Testis (tissue), 3 donors: Measurements from ENCODE around the gene SMG9. TPM values are rescaled to one million over a fixed set of nuclear protein-coding genes. Genes with fewer than 3 reads are reported as not detected.

Source experiments
- DNase-seq: peaks from one replicate; pipeline ENCODE4 v3.0.0-alpha.2; 2019
- H3K27ac ChIP-seq, 2 donors: fragments of 200-600 bp; sonication (generic); one replicate each; pipeline ENCODE4 v1.5.1; 2019
- H3K27me3 ChIP-seq: fragments of 200-600 bp; sonication (generic); one replicate; pipeline ENCODE4 v1.5.1; 2019
- H3K36me3 ChIP-seq: fragments of 200-600 bp; sonication (generic); one replicate; pipeline ENCODE4 v1.5.1; 2017; ENCODE audit warnings: low read depth; ENCODE audit errors: missing control alignments
- H3K4me1 ChIP-seq: fragments of 200-600 bp; sonication (generic); one replicate; pipeline ENCODE4 v1.5.1; 2019
- H3K4me3 ChIP-seq, 2 donors: fragments of 200-600 bp; sonication (generic); one replicate each; pipeline ENCODE4 v1.5.1; 2017 to 2019
- H3K9me3 ChIP-seq: fragments of 200-600 bp; sonication (generic); one replicate; pipeline ENCODE4 v1.5.1; 2017
- CTCF ChIP-seq, 3 experiments: fragments of 450-650 bp in 2 of 3; fragments of 200-600 bp in 1 of 3; sonication (generic) in 1 of 3; IDR thresholded peaks; one replicate each; pipeline ENCODE4 v1.5.1; 2016 to 2019; ENCODE audit warnings: antibody characterized with exemption in 3 of 3, mild to moderate bottlenecking in 2 of 3, moderate library complexity in 1 of 3
- POLR2A ChIP-seq: fragments of 450-650 bp; IDR thresholded peaks from one replicate; pipeline ENCODE4 v1.6.1; 2017; ENCODE audit warnings: antibody characterized with exemption, mild to moderate bottlenecking, moderate library complexity
- WGBS, 2 donors: methylation state at CpG; one replicate each; pipeline ENCODE4 v1.1.5; 2018; 5-methylcytosine and 5-hydroxymethylcytosine counted together
- intact Hi-C: fragments of 100-400 bp; cut with DNase I; formaldehyde crosslinking; loops from one replicate; pipeline ENCODE4 v1.15.1; 2023; ENCODE audit warnings: low total_unique reads
- polyA plus RNA-seq: library from polyadenylated mRNA; stranded (reverse); fragments of 350-450 nt; fragmentation: Illumina TruSeq; extraction: RNeasy Lipid Tissue Mini Kit (QIAGEN cat#74804); gene quantifications from one replicate; pipeline ENCODE4 v1.2.3, GENCODE V29; 2014; ENCODE audit warnings: low read depth, low replicate concordance; ENCODE audit not compliant: insufficient read depth
- total RNA-seq, 2 donors: library from RNA; depleted of rRNA; stranded (reverse); fragments of >200 nt; gene quantifications; one replicate each; pipeline ENCODE4 v1.2.3, GENCODE V29; 2016

Gene SMG9
- total and polyA plus RNA-seq, 3 donors from 2014 or later: 65.0 to 144 (median 76.8) TPM

DNA sequence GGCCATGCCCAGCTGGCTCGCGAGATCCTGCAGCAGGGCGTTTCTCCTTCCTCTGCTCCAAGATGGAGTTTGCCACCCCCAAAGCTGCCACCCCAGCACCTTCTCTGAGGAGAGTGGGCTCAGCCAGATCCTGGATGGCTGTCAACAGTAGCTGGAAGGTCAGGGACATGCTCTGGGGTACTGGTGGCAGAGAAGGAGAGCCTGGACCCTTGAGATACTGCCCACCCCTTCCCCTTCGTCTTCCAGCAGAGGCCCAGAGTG lies 27.2 kb downstream of the SMG9 start:
- intact Hi-C loops: no loop called here
- no peak overlapping the region for H3K4me3 ChIP-seq
- no peak for TF ChIP-seq POLR2A
- no peak for TF ChIP-seq CTCF (IDR thresholded peaks at IDR 0.05)
- no peaks in the 10 kb centered on the region for H3K9me3 ChIP-seq
- no peaks in the 10 kb centered on the region for H3K27me3 ChIP-seq
- 90 to 91% methylated on average over 3 to 4 of the region's 4 CpGs for WGBS, 2 donors
- no peak for DNase-seq
- no peaks in the 10 kb centered on the region for H3K36me3 ChIP-seq
- no peak overlapping the region for H3K27ac ChIP-seq
- H3K4me1 ChIP-seq: no peaks in the 10 kb centered on the region

DNA sequence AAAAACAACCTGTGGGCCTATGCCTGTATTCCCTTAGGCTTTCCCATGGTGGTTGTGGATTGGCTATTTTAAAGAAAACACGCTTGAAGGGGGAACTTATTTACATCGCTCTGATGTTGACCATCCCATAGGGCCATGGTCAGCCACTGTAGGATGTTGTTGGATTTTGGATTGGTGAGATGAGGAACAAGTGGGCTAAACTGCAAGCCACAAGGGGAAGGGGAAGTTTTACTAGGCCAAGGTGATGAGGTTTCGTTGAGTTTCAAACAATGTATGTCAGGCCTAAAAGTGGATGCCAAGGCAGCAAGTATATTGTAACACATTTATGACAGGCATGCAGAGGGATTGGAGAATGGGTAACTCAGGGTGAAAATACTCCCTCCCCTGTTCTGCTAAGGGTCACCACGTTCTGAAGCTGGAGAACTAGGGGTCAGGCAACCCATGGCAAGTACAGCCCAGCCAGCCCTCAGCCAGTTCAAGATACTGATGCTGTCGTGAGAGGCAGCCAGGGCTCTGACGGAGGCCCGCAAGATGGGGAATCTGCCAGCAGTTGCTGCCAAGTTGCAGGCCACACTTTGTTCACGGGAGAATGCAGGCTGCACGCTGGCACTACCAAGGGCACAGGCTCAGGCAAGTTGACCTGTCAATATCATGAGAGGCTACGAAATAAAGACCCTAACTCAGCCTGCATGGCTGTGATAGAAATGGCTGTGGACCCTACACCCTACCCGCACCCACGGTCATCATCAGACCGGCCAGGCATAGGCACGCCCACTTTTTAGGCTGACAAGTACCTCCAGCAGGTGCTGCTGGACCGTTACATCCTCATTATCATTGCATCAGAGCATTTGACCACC lies 27.8 kb downstream of the SMG9 start:
- Histone ChIP-seq H3K27me3 (no peaks in the 10 kb centered on the region), H3K4me1 (no peaks in the 10 kb centered on the region), H3K36me3 (no peaks in the 10 kb centered on the region), H3K4me3 (no peak overlapping the region), H3K27ac (no peak overlapping the region), H3K9me3 (no peaks in the 10 kb centered on the region)
- intact Hi-C loops: no loop called here
- no peak for TF ChIP-seq CTCF (IDR thresholded peaks at IDR 0.05)
- TF ChIP-seq POLR2A: no peak
- WGBS, 2 donors: 56 to 65% methylated on average over 10 to 15 of the region's 15 CpGs
- peak; percentile 25 for DNase-seq

- 37 to 51% methylated on average over 7 of the region's 7 CpGs for WGBS, 2 donors
- no peaks in the 10 kb centered on the region for H3K9me3 ChIP-seq
- H3K27ac ChIP-seq: no peak overlapping the region
- H3K4me1 ChIP-seq: no peaks in the 10 kb centered on the region
- H3K36me3 ChIP-seq: no peaks in the 10 kb centered on the region
- intact Hi-C loops: no loop called here
- TF ChIP-seq POLR2A (no peak), CTCF (IDR thresholded peaks at IDR 0.05) (no peak)
- H3K4me3 ChIP-seq: no peak overlapping the region
- DNase-seq: no peak
- H3K27me3 ChIP-seq: no peaks in the 10 kb centered on the region
Measured at GRCh38 chr19:43725468-43725867, 29.3 kb downstream of the SMG9 start.

GRCh38 chr19:43724896-43725295 lies 29.9 kb downstream of the SMG9 start:
- no peaks in the 10 kb centered on the region for H3K4me1 ChIP-seq
- H3K9me3 ChIP-seq: no peaks in the 10 kb centered on the region
- intact Hi-C loops: no loop called here
- H3K36me3 ChIP-seq: no peaks in the 10 kb centered on the region
- no peak for DNase-seq
- no peak overlapping the region for H3K4me3 ChIP-seq
- no peaks in the 10 kb centered on the region for H3K27me3 ChIP-seq
- WGBS, 2 donors: 77 to 83% methylated on average over 8 of the region's 8 CpGs
- TF ChIP-seq CTCF (IDR thresholded peaks at IDR 0.05) (no peak), POLR2A (no peak)
- H3K27ac ChIP-seq: no peak overlapping the region

GRCh38 chr19:43723588-43723987 lies 31.2 kb downstream of the SMG9 start:
- H3K4me1 ChIP-seq: no peaks in the 10 kb centered on the region
- TF ChIP-seq POLR2A (no peak), CTCF (IDR thresholded peaks at IDR 0.05) (no peak)
- no peaks in the 10 kb centered on the region for H3K36me3 ChIP-seq
- no peaks in the 10 kb centered on the region for H3K9me3 ChIP-seq
- WGBS, 2 donors: 65 to 74% methylated on average over 8 of the region's 8 CpGs
- DNase-seq: no peak
- H3K4me3 ChIP-seq: no peak overlapping the region
- intact Hi-C loops: no loop called here
- H3K27me3 ChIP-seq: no peaks in the 10 kb centered on the region
- H3K27ac ChIP-seq: no peak overlapping the region
